Esophagus mucosa (tissue), 1 donor: ENCODE measurements around the gene FLNB. TPM values are rescaled to one million over a fixed set of nuclear protein-coding genes. Genes with fewer than 3 reads are reported as not detected.
A peak's percentile ranks its signal among the peaks of the same experiment; 100 is the strongest.

Experiments used
- ATAC-seq: fragments of 200-7000 bp; cut with Tn5 transposase; one replicate; pipeline ENCODE4 v1.9.1; 2020
- total RNA-seq: library from RNA; stranded (reverse); gene quantifications from one replicate; pipeline ENCODE4 v1.2.4, GENCODE V29; 2023
- donor health status: DM: yes; HTN: yes; CAD: no.

FLNB gene
- total RNA-seq, 1 donor from 2014 or later = 124 TPM

GRCh38 chr3:58035524-58036255, 27.5 kb downstream of the FLNB start:
- ATAC-seq = no peak

- no peak for ATAC-seq
Measured at GRCh38 chr3:58036293-58037032, 28.2 kb downstream of the FLNB start.

- no peak for ATAC-seq
Measured at GRCh38 chr3:58037141-58037910, 29.1 kb downstream of the FLNB start.

GRCh38 chr3:58038675-58039292, 30.6 kb downstream of the FLNB start:
- ATAC-seq = peak; percentile 26

- ATAC-seq = no peak
Measured at GRCh38 chr3:58039601-58040000, 31.4 kb downstream of the FLNB start.

GRCh38 chr3:58041182-58041825, 33.1 kb downstream of the FLNB start:
- ATAC-seq = peak; percentile 22

- no peak for ATAC-seq
Measured at GRCh38 chr3:58041826-58042324, 33.7 kb downstream of the FLNB start.

GRCh38 chr3:58042947-58043707, 34.9 kb downstream of the FLNB start:
- ATAC-seq = no peak

GRCh38 chr3:58043933-58044332, 35.7 kb downstream of the FLNB start:
- ATAC-seq = peak; percentile 61

GRCh38 chr3:58044691-58045483, 36.7 kb downstream of the FLNB start:
- ATAC-seq = no peak

- ATAC-seq = no peak
Measured at GRCh38 chr3:58047826-58048225, 39.6 kb downstream of the FLNB start.

- no peak for ATAC-seq
Measured at GRCh38 chr3:58048301-58048700, 40.1 kb downstream of the FLNB start.

- ATAC-seq = peak; percentile 90
Measured at GRCh38 chr3:58049143-58049785, 41.0 kb downstream of the FLNB start.

- peak; percentile 38 for ATAC-seq
Measured at GRCh38 chr3:58051196-58051595, 43.0 kb downstream of the FLNB start.

- ATAC-seq = peak; percentile 5
Measured at GRCh38 chr3:58051658-58052261, 43.5 kb downstream of the FLNB start.

GRCh38 chr3:58052373-58053273, 44.4 kb downstream of the FLNB start:
- peak; percentile 73 for ATAC-seq

- ATAC-seq = no peak
Measured at GRCh38 chr3:58054652-58055051, 46.4 kb downstream of the FLNB start.

- ATAC-seq = no peak
Measured at GRCh38 chr3:58055314-58055713, 47.1 kb downstream of the FLNB start.
